ENCODE data around the gene ALAS1.

- TF ChIP-seq ZHX1 (CRISPR knock-in tag; IDR thresholded peaks at IDR 0.05; ENCODE audit: low read depth) (no peak), ZKSCAN5 (CRISPR knock-in tag; IDR thresholded peaks at IDR 0.05) (no peak), ZIK1 (CRISPR knock-in tag; IDR thresholded peaks at IDR 0.05; ENCODE audit: borderline replicate concordance, low read depth) (no peak), SMYD3 (CRISPR knock-in tag; IDR thresholded peaks at IDR 0.05) (no peak), ATF3 (CRISPR knock-in tag; IDR thresholded peaks at IDR 0.05) (no peak), HHEX (CRISPR knock-in tag; IDR thresholded peaks at IDR 0.05) (no peak)
Measured at GRCh38 chr3:52218937-52219650, 21.1 kb downstream of the ALAS1 start.

Data from HepG2 (cell line).